ENCODE results near the gene CDK5RAP1.
"Not testable (repeated sequence)": the region's sequence is repeated elsewhere in the genome, so short reads cannot be mapped to it uniquely, and the experiment has no call there.

The CDK5RAP1 gene, protein sequence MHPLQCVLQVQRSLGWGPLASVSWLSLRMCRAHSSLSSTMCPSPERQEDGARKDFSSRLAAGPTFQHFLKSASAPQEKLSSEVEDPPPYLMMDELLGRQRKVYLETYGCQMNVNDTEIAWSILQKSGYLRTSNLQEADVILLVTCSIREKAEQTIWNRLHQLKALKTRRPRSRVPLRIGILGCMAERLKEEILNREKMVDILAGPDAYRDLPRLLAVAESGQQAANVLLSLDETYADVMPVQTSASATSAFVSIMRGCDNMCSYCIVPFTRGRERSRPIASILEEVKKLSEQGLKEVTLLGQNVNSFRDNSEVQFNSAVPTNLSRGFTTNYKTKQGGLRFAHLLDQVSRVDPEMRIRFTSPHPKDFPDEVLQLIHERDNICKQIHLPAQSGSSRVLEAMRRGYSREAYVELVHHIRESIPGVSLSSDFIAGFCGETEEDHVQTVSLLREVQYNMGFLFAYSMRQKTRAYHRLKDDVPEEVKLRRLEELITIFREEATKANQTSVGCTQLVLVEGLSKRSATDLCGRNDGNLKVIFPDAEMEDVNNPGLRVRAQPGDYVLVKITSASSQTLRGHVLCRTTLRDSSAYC

DNA sequence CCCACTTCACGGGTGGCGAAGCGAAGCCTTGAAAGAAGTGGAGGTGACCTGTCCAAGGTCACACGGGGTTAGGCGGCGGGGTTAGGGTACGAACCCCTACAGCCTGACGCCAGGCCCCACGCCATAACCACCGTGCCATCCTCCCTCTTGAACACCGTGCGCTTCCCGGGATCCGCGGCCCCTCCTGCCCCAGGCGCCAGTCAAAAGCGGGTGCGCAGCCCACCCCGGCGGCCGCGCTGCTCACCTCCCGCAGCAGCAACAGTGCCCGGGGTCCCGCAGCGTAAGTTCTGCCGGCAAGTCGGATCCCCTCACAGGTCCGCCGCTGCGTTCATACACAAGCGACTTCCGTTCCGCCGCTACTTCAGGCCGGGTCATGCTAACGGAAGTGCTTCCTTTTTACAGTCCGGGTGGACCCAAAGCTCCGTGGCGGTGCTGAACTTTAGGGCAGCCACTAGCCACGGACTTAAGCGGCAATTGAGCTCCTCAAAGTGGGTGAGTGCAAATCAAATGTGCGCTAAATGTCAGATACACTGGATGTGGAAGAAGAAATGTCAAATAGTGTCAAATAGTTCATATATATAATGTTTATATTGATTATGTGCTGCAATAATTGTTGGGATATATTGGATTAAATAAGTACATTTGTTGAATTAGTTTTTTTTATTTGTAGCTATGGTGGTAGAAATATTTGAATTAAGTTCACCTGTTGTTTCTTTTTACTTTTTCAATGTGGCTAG lies at the start of gene CDK5RAP1:
Gene CDK5RAP1 (minus strand): TSS at position 336 of the 737 bp plus-strand sequence. CDS start 4,455 bp downstream, outside the sequence.
- peaks cover 4% of the 10 kb centered on the region for H3K36me3 Mint-ChIP-seq
- H3K4me3 Mint-ChIP-seq = peak within 1 kb of the TSS; percentile 99
- H3K9me3 Mint-ChIP-seq (ENCODE audit: low read depth) = no peaks in the 10 kb centered on the region
- H3K4me1 Mint-ChIP-seq (ENCODE audit: low read depth) = peaks cover 56% of the 10 kb centered on the region
- no peaks in the 10 kb centered on the region for H3K27me3 Mint-ChIP-seq
- H3K27ac Mint-ChIP-seq = peak within 1 kb of the TSS; percentile 92

DNA sequence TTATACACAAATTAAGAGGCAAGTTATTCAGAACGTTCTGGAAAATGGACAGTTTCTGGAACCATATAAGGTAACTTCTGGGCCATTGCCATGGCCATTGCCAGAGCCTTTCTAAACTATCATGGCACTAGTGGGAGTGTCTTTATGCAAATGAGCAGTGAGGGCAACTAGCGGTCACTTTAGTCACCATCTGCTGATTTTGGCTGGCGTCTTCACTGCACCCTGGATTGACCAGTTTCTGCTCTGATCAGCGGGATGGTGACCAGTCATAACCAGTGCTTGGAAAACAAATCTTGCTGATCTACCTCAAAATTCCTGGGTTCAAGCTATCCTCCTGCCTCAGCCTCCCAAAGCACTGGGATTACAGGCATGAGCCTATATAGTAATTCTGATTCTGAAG lies 49.5 kb upstream of the CDK5RAP1 start:
- no peaks in the 10 kb centered on the region for H3K36me3 Mint-ChIP-seq
- H3K4me3 Mint-ChIP-seq = no peak overlapping the region
- no peaks in the 10 kb centered on the region for H3K4me1 Mint-ChIP-seq (ENCODE audit: low read depth)
- H3K27me3 Mint-ChIP-seq = no peaks in the 10 kb centered on the region
- H3K9me3 Mint-ChIP-seq (ENCODE audit: low read depth) = no peaks in the 10 kb centered on the region
- no peak overlapping the region for H3K27ac Mint-ChIP-seq

DNA sequence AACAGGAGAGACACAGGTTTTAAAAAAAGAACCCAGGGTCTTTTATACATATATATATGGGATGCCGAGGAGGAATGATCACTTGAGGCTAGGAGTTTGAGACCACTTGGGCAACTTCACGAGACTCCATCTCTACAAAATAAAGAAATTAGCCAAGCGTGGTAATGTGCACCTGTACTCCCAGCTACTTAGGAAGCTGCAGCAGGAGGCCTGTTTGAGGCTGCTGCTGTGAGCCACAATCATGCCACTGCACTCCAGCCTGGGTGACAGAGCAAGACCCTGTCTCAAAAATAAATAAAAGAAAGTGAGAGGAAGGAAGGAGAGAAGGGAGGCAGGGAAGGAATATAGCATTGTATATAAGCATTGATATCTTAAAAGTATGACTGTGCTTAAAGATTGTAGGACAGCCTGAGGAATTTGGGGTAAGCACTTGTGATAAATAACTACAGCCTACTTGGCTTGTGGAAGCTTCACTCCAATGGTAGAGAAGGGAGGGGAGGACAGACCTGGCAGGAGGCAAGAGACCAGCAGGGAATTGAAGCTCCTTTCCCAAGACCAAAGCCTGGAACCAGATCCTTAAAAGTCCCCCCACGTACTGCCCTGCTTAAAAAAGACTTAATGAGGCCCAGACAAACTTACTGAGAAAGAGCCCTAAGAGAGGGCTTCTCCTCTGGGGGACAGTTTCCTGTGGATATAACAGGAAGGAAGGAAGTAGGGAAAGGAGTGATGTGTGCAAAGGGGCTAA lies 44.7 kb upstream of the CDK5RAP1 start:
- Mint-ChIP-seq H3K27me3 (no peaks in the 10 kb centered on the region), H3K36me3 (no peaks in the 10 kb centered on the region), H3K27ac (no peak overlapping the region), H3K4me1 (ENCODE audit: low read depth) (peaks cover 14% of the 10 kb centered on the region), H3K9me3 (ENCODE audit: low read depth) (no peaks in the 10 kb centered on the region), H3K4me3 (no peak overlapping the region)

DNA sequence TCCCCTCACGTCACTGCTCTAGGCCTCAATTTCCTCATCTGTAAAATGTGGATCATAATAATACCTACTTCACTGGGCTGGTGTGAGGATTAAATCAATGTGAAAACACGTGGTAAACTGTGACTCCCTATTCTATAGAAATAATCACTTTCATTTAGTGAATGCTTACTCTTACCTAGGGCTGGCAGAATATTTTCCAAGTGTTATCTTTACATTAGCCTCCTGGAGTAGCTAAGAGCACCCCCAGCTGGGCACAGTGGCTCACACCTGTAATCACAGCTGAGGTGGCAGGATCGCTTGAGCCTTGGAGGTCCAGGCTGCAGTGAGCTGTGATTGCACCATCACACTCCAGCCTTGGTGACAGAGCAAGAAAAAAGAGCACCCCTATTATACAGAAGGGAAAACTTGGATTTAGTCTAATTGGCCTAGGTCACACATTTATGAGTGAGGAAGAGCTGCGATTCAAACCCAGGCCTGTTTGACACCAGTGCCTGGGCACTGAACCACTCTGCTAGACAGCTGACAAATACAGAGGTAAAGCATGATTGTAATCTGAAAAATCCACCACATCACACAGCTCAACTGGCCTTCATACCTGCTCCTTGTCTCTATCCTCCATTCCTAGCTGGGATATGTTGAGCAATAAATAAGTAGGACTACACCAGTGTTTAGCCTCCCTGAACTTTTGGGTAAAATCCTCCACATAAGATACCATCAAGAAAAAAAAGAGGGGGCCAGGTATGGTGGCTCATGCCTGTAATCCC lies 43.7 kb upstream of the CDK5RAP1 start:
- no peaks in the 10 kb centered on the region for H3K9me3 Mint-ChIP-seq (ENCODE audit: low read depth)
- H3K4me3 Mint-ChIP-seq = peak overlapping the region; percentile 89
- H3K4me1 Mint-ChIP-seq (ENCODE audit: low read depth) = peaks cover 14% of the 10 kb centered on the region
- H3K36me3 Mint-ChIP-seq = no peaks in the 10 kb centered on the region
- peak overlapping the region; percentile 78 for H3K27ac Mint-ChIP-seq
- H3K27me3 Mint-ChIP-seq = no peaks in the 10 kb centered on the region

DNA sequence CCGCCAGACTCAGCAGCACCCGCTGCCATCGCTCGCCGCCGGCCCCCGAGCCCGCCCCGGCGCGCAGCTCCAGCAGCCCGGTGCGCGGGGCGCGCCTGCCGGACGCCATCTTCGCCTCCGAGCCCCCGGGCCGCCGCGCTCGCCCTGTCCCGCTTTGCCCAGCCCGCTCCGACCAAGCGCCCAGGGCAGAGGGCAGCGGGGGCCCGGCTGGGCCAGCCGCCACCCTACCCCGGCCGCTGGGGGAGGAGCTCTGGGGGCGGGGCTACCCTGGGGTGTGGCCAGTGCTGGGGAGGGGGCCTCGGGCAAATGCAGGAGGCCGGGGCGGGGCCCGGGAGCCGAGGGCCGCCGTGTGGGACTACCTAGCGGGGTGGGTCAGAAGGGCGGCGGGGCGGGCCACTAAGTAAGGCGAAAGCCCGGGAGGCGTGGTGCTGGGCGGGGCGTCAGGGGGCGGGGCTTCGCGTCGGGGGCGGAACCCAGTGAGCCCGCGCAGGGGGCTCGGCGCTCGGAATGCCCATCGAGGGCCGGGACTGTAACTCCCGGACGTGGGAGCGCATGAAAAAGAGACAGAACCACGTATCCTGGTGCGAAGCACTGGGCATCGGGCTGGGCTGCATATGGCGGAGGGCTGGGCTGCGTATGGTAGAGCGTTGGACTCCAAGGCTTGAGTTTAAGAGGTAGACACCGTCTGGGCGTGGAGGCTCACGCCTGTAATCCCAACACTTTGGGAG lies 42.4 kb upstream of the CDK5RAP1 start, which contains the start of gene SNTA1:
Gene SNTA1 (minus strand): TSS at position 252 of the 728 bp plus-strand sequence. CDS start 143 bp downstream, at position 109.
- peak within 1 kb of the TSS; percentile 89 for H3K4me3 Mint-ChIP-seq
- no peaks in the 10 kb centered on the region for H3K9me3 Mint-ChIP-seq (ENCODE audit: low read depth)
- H3K27ac Mint-ChIP-seq = peak within 1 kb of the TSS; percentile 78
- H3K36me3 Mint-ChIP-seq = no peaks in the 10 kb centered on the region
- no peaks in the 10 kb centered on the region for H3K27me3 Mint-ChIP-seq
- peaks cover 14% of the 10 kb centered on the region for H3K4me1 Mint-ChIP-seq (ENCODE audit: low read depth)

DNA sequence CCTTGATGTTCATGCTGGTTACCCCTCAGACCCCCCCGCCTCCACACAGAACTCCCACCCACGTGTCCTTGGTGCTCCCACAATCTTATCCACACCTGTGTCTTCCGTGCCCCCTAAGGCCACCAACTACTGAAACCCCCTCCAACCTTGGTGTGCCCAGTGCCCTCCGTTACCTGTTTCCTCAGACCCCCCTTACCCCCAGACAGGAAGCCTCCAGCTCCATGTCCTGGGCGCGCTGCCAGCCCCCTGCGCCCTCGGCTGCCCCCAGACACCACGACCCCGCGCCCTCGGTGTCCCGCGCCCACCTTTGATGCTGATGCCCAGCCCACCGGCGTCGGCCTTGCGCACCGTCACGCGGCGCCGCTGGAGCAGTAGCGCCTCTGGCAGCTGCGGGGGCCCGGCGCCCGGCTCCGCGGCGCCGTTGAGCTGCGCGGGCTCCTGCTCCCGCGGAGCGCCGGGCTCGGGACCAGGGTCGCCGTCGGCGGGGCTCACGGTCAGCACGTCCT lies 41.7 kb upstream of the CDK5RAP1 start:
- H3K27ac Mint-ChIP-seq = no peak overlapping the region
- no peaks in the 10 kb centered on the region for H3K9me3 Mint-ChIP-seq (ENCODE audit: low read depth)
- no peaks in the 10 kb centered on the region for H3K27me3 Mint-ChIP-seq
- H3K4me3 Mint-ChIP-seq = peak overlapping the region; percentile 77
- H3K36me3 Mint-ChIP-seq = no peaks in the 10 kb centered on the region
- peaks cover 14% of the 10 kb centered on the region for H3K4me1 Mint-ChIP-seq (ENCODE audit: low read depth)

DNA sequence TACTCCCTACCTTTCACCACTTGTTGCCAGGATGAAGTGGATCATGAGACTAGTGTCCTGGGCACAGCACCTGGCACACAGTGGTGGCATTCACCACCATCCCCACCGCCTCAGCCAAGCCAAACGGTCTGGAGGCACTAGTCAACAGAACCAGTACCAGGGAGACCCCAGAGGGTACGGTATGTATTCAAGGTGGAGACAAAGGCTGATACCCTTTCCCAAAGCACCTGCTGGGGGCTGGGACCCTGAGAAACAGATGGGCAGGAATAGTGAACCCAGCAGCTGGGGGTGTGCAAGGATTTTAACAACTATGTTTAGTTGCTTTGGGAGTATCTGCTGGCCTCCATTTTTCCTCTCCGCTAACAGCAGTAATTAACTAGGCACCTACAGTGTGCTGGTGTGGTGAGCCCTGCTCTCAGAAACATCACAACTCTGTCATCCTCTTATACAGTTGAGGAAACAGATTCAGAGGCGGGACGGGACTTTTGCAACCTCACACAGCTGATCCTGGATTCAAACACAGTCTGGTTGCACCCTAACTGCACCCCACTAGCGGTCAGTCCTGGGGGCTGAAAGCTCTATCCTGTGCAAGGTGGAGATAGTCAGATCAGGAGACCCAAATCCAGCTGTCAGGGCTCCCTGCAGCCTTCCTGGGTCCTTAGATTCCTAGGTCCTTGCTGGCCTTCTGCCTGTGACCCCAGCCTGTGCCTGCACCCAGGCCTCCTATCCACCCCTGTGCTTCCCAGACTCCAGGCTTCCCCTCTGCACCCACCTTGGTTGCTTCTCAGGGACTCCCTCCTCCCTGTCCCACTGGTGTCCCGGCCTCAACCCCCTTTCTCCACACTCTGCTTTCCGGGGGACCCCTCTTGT lies 41.1 kb upstream of the CDK5RAP1 start:
- no peaks in the 10 kb centered on the region for H3K36me3 Mint-ChIP-seq
- H3K9me3 Mint-ChIP-seq (ENCODE audit: low read depth) = no peaks in the 10 kb centered on the region
- peaks cover 14% of the 10 kb centered on the region for H3K4me1 Mint-ChIP-seq (ENCODE audit: low read depth)
- H3K4me3 Mint-ChIP-seq = peak overlapping the region; percentile 77
- no peak overlapping the region for H3K27ac Mint-ChIP-seq
- no peaks in the 10 kb centered on the region for H3K27me3 Mint-ChIP-seq

DNA sequence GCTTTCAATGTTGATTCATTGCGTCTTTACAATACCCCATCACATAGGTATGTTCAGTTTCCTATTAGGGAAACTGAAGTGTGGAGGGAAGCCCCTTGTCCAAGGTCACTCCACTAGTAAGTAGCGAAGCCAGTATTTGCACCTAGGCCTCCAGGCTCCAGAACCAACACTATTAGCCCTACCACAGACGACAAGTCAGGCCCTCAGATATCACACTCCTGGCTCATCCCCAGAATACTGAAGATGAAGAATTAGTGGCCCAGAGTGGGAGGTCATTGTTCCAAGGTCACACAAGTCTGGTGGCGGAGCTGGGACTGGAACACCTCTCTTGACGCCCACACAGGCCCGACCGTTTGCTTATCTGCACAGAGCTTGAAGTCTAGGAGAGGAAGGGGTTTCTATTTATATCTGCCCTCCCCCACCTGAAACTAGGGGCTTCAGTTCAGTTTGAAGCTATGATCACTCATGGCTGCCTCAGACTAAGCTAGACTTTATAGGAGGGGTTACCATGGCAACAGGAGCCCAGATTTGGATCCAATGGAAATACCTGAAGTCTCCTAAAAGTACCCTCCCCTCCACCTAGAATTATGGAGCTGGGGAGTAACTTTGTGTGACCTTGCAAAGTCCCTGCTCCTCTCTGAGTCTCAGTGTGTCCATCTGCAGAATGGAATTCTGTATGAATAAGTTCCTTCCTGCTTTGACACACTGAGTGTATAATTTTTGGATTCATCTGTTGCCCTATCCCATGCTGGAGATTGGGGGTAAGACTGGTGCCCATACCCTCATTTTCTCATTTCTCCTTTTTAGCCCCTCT lies 40.0 kb upstream of the CDK5RAP1 start:
- Mint-ChIP-seq H3K9me3 (ENCODE audit: low read depth) (no peaks in the 10 kb centered on the region), H3K4me1 (ENCODE audit: low read depth) (peaks cover 14% of the 10 kb centered on the region), H3K27ac (no peak overlapping the region), H3K4me3 (peak overlapping the region; percentile 77), H3K27me3 (no peaks in the 10 kb centered on the region), H3K36me3 (no peaks in the 10 kb centered on the region)

DNA sequence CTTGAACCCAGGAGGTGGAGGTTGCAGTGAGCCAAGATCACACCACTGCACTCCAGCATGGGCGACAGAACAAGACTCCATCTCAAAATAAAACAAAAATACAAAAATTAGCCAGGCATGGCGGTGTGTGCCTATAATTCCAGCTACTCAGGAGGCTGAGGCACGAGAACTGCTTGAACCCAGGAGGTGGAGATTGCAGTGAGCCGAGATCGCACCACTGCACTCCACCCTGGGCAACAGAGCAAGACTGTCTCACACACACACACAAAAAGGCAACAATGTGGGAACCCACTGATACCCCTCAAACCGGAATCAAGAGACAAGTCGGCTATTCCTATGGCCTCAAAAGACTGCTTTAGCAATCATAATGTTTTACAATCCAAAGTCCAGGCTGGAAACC lies 39.2 kb upstream of the CDK5RAP1 start:
- H3K27me3 Mint-ChIP-seq; H3K36me3 Mint-ChIP-seq; H3K4me3 Mint-ChIP-seq; H3K9me3 Mint-ChIP-seq (ENCODE audit: low read depth); H3K27ac Mint-ChIP-seq: not testable (repeated sequence)
- peaks cover 14% of the 10 kb centered on the region for H3K4me1 Mint-ChIP-seq (ENCODE audit: low read depth)

DNA sequence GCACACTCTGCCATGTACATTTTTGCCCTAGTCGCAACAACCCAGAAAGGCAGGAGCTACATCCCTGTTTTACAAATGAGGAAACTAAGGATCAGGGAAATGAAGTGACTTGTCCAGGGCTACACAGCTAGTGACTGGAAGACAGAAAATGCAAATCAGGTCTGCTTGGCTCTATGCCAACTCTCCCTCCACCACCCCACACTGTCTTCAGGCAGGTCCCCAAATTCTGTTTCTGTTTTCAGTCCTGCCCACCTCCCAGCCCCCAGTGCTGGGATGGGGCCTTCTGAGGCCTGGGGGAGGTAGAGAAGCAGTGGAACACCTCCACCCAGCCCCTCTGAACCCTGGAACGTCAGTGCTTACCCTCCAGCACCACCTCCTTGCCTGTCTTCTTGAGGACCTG lies 37.2 kb upstream of the CDK5RAP1 start:
- H3K4me1 Mint-ChIP-seq (ENCODE audit: low read depth) = peaks cover 4% of the 10 kb centered on the region
- no peak overlapping the region for H3K4me3 Mint-ChIP-seq
- H3K27ac Mint-ChIP-seq = no peak overlapping the region
- no peaks in the 10 kb centered on the region for H3K9me3 Mint-ChIP-seq (ENCODE audit: low read depth)
- peaks cover 4% of the 10 kb centered on the region for H3K36me3 Mint-ChIP-seq
- no peaks in the 10 kb centered on the region for H3K27me3 Mint-ChIP-seq

DNA sequence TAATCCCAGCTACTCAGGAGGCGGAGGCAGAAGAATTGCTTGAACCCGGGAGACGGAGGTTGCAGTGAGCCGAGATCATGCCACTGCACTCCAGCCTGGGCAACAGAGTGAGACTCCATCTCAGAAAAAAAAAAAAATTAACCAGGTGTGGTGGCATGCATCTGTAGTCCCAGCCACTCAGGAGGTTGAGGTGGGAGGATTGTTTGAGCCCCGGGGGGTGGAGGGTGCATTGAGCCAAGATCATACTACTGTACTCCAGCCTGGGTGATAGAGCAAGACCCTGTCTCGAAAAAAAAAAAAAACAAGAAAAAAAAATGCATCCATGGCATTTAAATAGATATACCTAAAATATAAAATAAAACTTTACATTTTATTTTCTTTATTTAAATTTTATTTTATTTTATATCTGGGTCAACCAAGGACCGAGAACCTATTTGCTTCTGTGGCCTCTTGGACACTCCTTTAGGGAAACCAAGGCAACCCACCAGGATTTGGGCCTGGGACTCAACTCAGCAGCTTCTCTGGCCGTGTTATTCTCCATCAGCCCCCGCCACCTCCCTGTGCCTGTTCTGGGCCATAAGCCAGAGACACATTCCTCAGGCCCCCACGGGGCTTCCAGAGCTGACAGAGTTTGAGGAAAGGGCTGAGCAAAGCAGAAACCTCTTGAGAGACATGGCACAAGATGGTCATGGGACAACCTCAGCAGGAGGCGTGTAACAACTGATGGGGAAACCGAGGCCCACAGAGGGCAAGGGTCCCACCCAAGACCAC lies 36.0 kb upstream of the CDK5RAP1 start:
- H3K27me3 Mint-ChIP-seq = no peaks in the 10 kb centered on the region
- H3K4me3 Mint-ChIP-seq = no peak overlapping the region
- H3K27ac Mint-ChIP-seq = no peak overlapping the region
- peaks cover 4% of the 10 kb centered on the region for H3K36me3 Mint-ChIP-seq
- H3K4me1 Mint-ChIP-seq (ENCODE audit: low read depth) = peaks cover 1% of the 10 kb centered on the region
- H3K9me3 Mint-ChIP-seq (ENCODE audit: low read depth) = no peaks in the 10 kb centered on the region

Data from activated naive CD8-positive, alpha-beta T cell (primary cell).